22Rv1 (cell line): ENCODE results near the gene BTBD10.

Experiments
- CTCF ChIP-seq: fragments of 450-650 bp; IDR thresholded peaks from 2 replicates; pipeline ENCODE4 v1.5.1; 2017; ENCODE audit warnings: mild to moderate bottlenecking
- ZFX ChIP-seq: fragments of 450-650 bp; IDR thresholded peaks from 2 replicates; pipeline ENCODE4 v1.6.1; 2017; ENCODE audit warnings: antibody characterized with exemption, borderline replicate concordance

- TF ChIP-seq CTCF (no peak), ZFX (no peak)
These were observed 31.0 kb upstream of the BTBD10 start for GRCh38 chr11:13494051-13494450.
